ENCODE measurements around the gene PPP1R2C.

The PPP1R2C gene

DNA sequence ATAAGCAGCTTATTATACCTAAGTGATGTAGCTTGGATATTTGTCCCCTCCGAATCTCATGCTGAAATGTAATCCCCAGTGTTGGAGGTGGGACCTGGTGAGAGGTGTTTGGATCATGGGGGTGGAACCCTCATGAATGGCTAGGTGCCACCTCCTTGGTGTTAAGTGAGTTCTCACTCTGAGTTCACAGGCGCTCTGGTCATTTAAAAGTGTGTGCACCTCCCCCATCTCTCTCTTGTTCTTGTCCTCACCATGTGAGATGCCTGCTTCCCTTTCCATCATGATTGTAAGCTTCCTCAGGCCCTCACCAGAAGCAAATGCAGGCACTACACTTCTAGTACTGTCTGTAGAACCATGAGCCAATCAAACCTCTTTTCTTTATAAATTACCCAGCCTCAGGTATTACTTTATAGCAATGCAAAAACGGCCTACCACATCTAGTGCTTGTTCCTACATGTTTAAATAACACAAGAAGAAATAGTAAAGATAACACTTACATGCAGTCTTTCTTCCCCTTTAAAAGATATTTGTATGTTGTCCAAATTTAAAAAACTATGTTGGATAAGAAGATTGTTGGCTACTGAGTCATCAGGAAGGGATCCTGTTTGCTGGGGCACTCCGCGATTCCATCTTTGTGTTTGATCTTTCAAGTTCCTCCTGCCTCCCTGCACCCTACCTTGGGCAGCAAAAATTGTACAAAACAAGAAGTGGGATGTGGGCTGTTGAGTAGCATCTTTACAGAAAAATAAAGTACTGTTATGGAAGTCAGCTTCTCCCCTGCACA lies 29.7 kb downstream of the PPP1R2C start:
- DNase-seq, result no peak

DNA sequence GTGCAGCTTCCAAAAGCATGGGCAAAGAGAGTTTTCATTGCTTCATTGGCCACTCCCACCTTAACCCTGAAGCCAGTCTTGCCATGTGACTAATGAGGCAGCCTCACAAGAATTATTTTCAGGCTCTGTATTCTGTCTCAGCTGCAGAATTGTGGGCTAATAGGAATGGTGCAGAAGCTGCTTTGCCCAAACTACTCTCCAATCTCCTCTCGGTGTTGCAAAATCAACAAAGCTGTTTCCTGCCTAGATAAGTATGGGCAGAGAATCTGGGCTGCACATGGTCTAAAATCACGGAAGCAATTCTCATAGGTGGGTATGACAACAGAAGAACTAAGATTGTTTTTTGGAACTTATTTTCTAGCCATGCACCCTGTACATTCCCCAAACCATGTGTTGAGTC lies 31.4 kb downstream of the PPP1R2C start:
- no peak for DNase-seq

DNA sequence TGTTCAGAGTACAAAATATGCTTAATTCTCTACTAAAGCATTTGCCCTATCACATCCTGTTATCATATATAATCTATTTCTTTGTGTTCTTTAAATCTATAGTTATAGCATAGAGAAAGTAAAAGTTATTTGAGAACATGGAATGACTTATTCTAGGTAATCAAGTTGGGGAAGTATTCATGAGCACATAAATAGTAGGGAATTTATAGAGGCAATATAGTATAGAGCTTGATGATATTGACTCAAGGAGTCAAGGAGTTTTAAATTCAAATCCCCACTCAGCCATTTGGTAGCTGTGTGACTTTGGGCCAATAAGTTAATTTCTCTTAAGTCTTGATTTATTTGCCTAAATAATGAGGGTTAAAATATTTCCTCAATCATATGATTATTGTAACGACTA lies 37.5 kb downstream of the PPP1R2C start:
- no peak for DNase-seq

DNA sequence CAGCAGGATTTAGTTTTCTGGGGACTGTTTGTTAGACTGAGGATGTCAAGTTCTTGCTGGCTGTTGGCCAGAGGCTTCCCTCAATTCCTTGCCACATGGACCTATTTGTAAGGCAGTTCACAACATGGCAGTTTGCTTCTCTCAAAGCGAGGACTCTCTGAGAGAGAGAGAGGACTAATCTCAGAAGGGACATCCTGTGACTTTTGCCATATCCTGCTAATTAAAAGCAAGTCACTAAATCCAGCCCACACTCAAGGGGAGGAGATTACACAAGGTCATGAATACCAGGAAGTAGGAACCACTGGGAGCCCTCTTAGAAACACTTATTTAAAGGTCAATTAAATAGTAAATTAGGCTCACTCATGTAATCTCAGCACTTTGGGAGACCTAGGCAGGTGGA lies 38.2 kb downstream of the PPP1R2C start:
- DNase-seq, result no peak

DNA sequence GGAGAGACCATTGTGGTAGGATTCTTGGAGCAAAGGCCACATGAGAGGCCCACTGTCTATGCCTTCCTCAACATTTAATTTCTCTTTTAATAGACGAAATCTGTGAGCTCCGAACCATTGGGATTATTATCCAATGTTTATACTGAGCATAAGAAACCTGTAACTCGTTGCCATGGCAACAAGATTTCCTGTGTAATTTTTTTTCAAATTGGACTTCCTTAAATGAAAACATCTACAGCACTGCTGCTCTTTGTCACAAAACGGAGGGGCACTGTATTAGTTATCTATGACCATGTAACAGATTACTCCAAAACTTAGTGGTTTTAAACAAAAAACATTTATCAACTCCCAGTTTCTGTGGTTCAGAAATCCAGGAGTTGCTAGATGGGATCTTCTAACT lies 38.7 kb downstream of the PPP1R2C start:
- no peak for DNase-seq

DNA sequence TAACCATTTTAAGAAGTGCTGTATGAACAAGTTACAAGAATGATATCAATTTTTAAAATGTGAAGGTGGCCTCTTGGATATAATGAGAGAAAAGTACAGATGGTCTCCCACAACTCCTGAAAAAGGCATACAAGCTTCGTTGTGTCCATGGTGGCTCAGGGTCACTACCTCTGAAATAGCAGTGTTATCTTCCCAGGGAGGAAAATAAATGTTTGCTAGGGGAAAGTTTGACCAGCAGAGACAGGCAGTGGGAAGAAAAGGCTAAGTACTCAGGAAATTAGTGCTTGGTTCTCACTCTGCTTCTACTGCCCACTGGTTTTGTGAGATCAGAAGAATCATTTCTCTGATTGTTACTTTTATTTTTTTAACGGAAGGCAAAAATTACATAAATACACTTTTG lies 39.4 kb downstream of the PPP1R2C start:
- DNase-seq, result no peak

DNA sequence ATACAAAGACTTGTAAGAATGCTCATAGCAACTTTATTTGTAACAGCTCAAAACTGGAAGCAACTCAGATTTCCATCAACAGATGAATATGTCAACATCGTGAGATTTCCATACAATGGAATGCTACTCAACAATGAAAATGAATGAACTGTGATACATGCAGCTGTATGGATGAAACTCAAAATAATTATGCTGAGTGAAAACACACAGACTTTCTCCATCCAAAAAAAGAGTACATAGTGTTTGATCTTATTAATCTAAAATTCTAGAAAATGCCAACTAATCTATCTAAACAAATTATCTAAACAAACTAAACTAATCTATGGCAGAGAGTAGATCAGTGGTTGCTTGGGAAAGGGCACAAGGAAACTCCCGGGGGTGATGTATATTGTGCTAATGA lies 42.7 kb downstream of the PPP1R2C start:
- no peak for DNase-seq

DNA sequence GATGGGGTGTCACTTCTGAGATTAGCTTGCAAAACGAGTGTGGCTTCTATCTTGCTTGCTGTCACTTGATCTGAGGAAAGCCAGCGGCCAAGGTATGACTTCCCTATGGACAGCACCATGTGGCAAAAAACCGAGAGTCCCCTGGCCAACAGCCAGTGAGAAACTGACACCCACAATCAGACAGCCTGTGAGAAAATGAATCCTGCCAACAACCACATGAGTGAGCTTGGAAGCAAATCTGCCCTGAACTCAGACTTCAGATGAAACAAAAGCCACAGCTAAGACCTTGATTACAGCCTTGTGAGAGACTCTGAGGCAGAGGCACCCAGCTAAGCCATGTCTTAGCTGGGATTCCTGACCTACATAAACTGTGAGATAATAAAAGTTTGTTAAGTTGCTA lies 45.5 kb downstream of the PPP1R2C start:
- DNase-seq, result no peak

All from activated naive CD4-positive, alpha-beta T cell treated with Interleukin-2 at 50 U/mL for 16 hours (primary cell).